ENCODE measurements around the gene USP7.
"Not testable (repeated sequence)": the region's sequence is repeated elsewhere in the genome, so short reads cannot be mapped to it uniquely, and the experiment has no call there.

USP7 gene

GRCh38 chr16:8971416-8971815 lies 7.7 kb upstream of the USP7 start:
- DNase-seq = no peak

GRCh38 chr16:8969202-8969897 lies 5.6 kb upstream of the USP7 start:
- not testable (repeated sequence) for DNase-seq

GRCh38 chr16:8968054-8968453 lies 4.3 kb upstream of the USP7 start:
- not testable (repeated sequence) for DNase-seq

- DNase-seq = peak; percentile 29 to 34
Observed at GRCh38 chr16:8967132-8967821, 3.6 kb upstream of the USP7 start.

GRCh38 chr16:8966817-8967131 lies 3.1 kb upstream of the USP7 start:
- DNase-seq = no peak

- no peak for DNase-seq
Observed at GRCh38 chr16:8964462-8964861, 756 bp upstream of the USP7 start.

GRCh38 chr16:8963010-8963820 lies 491 bp downstream of the USP7 start:
- no peak for DNase-seq

- DNase-seq = no peak
Observed at GRCh38 chr16:8962393-8963009, 1.2 kb downstream of the USP7 start.

- peak in 1 of 2 experiments; percentile 9 for DNase-seq
Observed at GRCh38 chr16:8961811-8962390, 1.8 kb downstream of the USP7 start.

- DNase-seq = no peak
Observed at GRCh38 chr16:8960788-8961109, 3.0 kb downstream of the USP7 start.

- peak; percentile 42 to 46 for DNase-seq
Observed at GRCh38 chr16:8959921-8960787, 3.6 kb downstream of the USP7 start.

- peak; percentile 19 to 33 for DNase-seq
Observed at GRCh38 chr16:8958344-8959167, 5.2 kb downstream of the USP7 start.

GRCh38 chr16:8957509-8958157 lies 6.1 kb downstream of the USP7 start:
- DNase-seq = no peak

GRCh38 chr16:8957063-8957397 lies 6.7 kb downstream of the USP7 start:
- peak; percentile 11 to 32 for DNase-seq

GRCh38 chr16:8956265-8957062 lies 7.2 kb downstream of the USP7 start:
- DNase-seq = no peak

- DNase-seq = no peak
Observed at GRCh38 chr16:8955828-8956227, 7.9 kb downstream of the USP7 start.

- no peak for DNase-seq
Observed at GRCh38 chr16:8953064-8953463, 10.6 kb downstream of the USP7 start.

- DNase-seq = no peak
Observed at GRCh38 chr16:8952281-8952751, 11.4 kb downstream of the USP7 start.

- DNase-seq = no peak
Observed at GRCh38 chr16:8951447-8952280, 12.0 kb downstream of the USP7 start.
